AG09309 (cell line): Measurements from ENCODE around the gene PSME1.
A peak's percentile ranks its signal among the peaks of the same experiment; 100 is the strongest.

Source experiments
- DNase-seq: peaks from one replicate; pipeline ENCODE4 v3.0.0-alpha.2; 2010; ENCODE audit warnings: low read depth
- H3K4me3 ChIP-seq: 2 replicates; pipeline ENCODE4 v1.5.1; 2011; ENCODE audit warnings: mild to moderate bottlenecking, low read depth, low read length, moderate library complexity; ENCODE audit not compliant: control insufficient read depth
- TF ChIP-seq, protein P1 (sequence below): IDR thresholded peaks from 2 replicates; pipeline ENCODE4 v1.5.1; 2011; ENCODE audit warnings: mild to moderate bottlenecking, low read depth, low read length, inconsistent platforms; ENCODE audit not compliant: insufficient read depth, control insufficient read depth; ENCODE audit errors: missing control alignments

Gene PSME1

DNA sequence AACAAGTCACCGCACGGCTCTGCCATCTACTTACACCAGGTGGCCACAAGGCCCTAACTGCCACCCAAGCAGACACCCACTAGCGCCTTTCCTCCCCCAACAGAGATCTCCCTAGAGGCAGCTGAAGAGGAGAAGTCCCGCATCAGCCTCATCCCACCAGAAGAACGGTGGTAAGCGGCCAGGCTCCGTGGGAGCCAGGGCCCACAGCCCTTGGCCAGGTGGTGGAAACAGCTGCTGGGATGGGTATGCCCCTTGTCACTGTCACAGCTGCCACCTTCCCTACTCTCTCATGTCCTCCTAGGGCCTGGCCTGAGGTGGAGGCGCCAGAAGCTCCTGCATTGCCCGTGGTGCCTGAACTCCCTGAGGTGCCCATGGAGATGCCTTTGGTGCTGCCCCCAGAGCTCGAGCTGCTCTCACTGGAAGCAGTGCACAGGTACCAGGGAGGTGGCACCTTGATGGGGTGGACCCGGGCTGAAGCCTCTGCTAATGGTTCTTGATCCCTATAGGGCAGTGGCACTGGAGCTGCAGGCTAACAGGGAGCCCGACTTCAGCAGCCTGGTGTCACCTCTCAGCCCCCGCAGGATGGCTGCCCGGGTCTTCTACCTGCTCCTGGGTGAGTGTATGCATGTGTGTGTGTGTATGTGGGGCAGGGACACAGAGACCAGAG lies 43.4 kb downstream of the PSME1 start:
- no peak for DNase-seq
- TF ChIP-seq, protein P1, sequence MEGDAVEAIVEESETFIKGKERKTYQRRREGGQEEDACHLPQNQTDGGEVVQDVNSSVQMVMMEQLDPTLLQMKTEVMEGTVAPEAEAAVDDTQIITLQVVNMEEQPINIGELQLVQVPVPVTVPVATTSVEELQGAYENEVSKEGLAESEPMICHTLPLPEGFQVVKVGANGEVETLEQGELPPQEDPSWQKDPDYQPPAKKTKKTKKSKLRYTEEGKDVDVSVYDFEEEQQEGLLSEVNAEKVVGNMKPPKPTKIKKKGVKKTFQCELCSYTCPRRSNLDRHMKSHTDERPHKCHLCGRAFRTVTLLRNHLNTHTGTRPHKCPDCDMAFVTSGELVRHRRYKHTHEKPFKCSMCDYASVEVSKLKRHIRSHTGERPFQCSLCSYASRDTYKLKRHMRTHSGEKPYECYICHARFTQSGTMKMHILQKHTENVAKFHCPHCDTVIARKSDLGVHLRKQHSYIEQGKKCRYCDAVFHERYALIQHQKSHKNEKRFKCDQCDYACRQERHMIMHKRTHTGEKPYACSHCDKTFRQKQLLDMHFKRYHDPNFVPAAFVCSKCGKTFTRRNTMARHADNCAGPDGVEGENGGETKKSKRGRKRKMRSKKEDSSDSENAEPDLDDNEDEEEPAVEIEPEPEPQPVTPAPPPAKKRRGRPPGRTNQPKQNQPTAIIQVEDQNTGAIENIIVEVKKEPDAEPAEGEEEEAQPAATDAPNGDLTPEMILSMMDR: no peak
- no peak overlapping the region for H3K4me3 ChIP-seq

DNA sequence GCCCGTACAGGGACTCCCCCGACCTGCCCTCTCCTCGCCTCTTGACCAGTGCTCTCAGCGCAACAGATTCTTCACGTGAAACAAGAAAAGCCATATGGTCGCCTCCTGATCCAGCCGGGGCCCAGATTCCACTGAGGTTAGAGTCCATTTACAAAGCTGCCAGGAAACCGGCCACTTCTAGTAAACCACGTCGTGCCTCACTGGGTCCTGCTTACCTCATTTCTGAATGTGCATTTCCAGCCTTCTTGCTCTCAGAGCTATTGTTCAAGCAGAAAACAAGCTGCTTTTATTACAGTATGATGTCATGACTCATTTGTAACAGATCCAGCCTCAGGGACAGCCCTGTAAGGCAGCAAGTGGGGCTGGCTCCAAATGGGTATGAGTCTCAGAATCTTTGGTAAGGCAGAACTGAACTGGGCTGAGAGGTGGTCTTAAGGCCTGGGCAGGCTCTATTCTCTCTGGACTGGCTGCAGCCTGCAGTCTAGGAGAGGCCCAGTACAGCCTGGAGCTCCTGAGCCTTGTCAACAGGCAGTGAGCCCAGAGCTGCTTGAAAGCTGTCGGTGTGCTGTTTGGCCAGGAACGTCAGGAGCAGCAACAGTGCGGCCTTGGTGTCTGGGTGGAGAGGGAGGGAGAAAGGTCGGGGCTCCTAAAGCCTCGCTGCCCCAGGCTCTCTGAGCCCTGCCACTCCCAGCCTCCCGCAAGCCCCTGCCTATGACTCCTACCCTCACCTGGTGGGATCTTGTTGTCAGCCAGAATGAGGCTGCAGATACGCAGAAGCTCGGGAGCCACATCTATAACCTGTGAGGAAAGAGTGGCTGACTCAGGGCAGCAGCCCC lies 44.2 kb downstream of the PSME1 start:
- H3K4me3 ChIP-seq: no peak overlapping the region
- peak; percentile 79 for DNase-seq
- TF ChIP-seq, protein P1: no peak

DNA sequence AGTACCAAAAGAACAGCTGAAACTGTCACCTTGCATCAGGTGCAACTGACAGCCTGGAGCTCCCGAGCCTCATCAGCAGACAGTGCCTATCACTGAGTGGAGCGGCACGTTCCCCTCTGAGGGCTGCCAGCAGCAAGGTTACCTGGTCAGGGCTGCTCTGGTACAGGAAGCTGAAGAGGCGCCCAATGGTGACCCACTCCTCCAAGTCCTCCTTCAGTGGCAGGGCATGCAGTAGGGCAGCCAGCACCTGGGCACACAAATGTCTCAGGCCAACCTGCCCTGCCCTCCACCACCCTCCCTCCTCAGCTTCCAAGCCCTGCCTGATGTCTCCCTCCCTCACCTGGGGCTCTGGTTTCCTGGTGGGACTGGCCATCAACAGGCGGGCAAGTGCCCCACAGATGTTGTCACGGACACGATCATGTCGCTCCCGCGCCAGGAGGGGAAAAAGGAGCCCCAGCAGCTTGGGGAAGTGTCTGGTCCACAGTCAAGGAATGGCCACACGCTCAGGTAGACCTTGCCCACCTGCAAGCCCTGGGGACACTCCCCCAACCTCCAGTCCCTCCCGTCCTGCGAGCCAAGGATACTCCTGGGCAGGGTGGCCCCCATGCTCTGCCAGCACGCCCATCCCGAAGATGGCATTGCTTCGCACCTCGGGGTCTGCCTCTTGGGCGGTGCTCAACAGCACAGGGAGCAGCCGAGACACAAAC lies 45.5 kb downstream of the PSME1 start:
- TF ChIP-seq, protein P1: no peak
- no peak for DNase-seq
- no peak overlapping the region for H3K4me3 ChIP-seq

DNA sequence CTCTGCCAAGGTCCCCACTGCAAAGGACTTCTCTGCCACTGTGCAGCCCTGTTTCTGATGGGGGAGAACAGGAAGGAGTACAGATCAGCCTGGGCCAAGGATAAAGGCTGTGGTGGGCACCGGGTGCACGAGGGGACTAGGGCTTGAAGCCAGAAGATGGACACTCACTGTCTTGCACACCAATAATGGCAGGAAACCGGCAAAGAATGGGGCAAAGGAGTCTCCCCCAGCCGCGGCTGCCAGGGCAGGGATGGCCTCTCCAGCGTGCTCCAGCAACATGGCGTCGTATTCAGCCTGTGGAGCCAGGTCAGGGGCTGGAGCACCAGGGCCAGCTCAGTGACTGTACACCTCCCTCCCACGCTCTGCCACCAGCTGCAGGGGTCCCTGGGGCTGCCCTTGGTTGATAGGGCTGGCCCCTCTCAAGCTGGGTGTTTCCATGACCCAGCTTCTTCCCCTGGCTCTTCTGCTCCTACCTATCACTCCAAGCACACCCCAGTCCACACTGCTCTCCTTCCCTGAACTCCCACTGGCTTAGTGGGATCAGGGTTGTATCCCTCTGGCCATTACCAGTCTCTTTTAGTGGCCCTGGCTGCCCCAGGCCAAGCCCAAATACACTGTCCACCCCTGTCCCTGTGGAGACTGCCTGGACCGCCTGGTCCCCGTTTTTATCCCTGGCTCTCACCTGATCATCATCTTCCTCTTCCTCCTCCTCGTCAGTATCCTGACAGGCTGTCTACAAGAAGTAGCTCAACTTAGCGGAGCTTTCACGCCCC lies 46.3 kb downstream of the PSME1 start:
- TF ChIP-seq, protein P1: no peak
- no peak for DNase-seq
- H3K4me3 ChIP-seq: no peak overlapping the region

DNA sequence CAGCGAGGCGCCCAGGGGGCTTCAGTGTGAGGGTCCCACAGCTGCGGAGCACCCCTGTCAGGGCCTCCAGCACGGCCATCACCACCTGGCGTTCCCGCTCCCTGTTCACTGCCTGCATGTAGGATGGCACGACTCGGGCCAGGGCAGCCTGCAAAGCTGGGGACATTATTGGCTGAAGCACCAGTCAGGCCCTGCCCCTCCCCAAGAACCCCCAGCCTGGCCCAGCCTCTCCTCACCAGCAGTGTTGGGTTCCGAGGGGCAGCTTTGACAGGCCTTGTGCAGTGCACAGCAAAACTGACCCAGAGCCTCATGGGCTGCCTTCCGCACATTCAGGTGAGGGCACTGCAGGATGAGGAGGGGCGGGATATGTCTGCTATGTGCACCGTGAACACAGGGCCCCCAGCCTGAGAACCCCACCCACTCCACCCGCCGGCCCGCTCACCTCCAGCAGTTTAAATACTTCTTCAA lies 47.1 kb downstream of the PSME1 start:
- no peak overlapping the region for H3K4me3 ChIP-seq

More for the DNA sequence above, 47.1 kb downstream of the PSME1 start:
- DNase-seq: no peak
- TF ChIP-seq, protein P1: no peak
